ENCODE data around the gene TRAF1.
"Not testable (repeated sequence)": the region's sequence is repeated elsewhere in the genome, so short reads cannot be mapped to it uniquely, and the experiment has no call there.

TRAF1 gene, protein sequence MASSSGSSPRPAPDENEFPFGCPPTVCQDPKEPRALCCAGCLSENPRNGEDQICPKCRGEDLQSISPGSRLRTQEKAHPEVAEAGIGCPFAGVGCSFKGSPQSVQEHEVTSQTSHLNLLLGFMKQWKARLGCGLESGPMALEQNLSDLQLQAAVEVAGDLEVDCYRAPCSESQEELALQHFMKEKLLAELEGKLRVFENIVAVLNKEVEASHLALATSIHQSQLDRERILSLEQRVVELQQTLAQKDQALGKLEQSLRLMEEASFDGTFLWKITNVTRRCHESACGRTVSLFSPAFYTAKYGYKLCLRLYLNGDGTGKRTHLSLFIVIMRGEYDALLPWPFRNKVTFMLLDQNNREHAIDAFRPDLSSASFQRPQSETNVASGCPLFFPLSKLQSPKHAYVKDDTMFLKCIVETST

DNA sequence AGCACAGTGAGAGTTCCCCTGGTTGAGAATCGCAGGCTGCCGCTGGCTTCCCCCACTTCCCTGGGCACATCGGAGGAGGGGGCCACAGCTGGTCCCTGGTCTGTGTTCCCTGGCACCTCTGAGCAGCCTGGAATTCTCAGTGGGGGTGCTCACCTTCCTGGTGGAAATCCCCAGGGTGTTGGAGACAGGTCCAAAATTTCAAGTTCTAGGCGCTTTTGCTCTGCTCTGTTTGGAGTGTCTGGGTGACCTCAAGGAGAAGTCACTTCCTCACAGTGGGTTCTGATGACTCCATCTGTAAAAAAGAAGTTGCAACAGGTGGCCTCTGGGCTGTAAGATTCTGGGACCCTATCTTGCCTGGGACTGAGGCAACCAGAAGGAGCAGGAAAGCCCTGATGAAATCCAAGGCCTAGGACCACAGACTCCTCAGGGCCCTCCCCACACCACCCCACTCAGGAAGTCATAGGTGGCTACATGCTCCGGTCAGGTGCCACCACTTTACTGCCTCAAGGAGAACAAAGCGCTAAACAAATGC, at the start of gene TRAF1:
Gene TRAF1, minus strand, starts transcription at position 400 of the 532 bp plus-strand sequence. CDS start 721 bp downstream, outside the sequence.
- peak; percentile 48 for DNase-seq (ENCODE audit: low spot score)

DNA sequence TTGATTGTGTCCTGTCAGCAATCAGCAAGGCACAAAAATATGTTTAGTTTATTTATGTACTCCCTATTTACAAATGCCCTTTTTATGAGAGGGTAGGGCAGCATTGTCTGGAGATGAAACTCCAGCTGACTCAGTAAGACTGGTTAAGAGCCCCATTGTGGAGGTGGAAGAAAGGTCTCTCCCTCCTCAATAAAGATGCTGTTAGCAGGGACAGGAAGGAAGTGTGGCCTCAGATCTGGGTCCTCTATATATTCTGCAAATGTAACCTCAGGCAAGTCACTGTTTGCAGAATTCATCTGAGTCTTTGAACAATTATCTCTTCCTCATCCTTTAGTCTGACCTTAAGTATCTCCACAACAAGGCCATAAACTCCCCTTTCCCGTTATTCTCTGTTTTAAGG, 48.3 kb upstream of the TRAF1 start:
- DNase-seq (ENCODE audit: low spot score), result peak; percentile 29

DNA sequence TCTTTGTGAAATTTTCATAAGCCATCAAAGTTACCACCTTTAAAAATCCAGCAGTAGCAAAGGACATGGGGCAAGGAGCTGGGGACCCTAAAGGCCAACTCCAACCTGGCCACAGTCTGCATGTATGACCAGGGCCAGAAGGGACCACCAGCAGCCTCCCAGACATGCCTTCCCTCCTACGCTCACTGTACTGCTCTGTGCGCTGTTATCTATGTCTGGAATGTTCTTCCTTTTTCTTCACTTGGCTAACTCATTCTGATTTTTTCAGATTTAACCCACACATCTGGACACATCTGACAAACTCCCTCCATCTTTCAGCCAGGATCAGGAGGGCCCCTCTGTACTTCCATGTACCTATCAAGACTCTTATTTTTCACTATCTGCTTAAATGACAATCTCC, 47.6 kb upstream of the TRAF1 start:
- no peak for DNase-seq (ENCODE audit: low spot score)

DNA sequence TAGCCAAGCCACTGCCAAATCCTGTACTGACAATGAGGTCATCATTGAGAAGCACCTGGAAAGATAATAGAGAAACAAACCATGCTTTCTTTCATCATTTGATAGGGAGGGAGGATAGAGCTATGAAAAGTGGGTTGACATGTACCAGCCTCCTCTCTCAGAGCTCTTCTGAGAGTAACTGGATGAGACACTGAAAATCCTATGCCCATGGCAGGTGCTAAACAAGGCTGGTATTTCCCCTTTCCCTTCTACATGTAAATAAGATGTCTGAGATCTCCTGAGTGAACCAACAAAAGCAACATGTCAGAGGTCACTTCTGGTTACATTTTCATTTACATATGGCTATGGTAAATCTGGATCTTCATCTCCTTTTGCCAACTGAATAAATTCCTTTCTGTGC, 45.3 kb upstream of the TRAF1 start:
- no peak for DNase-seq (ENCODE audit: low spot score)

DNA sequence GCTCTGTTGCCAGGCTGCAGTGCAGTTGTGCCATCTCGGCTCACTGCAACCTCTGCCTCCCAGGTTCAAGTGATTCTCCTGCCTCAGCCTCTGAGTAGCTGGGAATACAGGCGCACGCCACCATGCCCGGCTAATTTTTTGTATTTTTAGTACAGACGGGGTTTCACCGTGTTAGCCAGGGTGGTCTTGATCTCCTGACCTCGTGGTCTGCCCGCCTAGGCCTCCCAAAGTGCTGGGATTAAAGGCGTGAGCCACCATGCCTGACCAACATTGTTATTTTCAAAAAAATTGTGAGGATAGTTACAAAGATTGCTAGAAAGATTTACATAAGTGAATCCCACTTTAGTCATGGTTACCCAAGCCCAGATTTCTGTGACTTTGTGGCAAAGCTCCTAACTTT, 44.9 kb upstream of the TRAF1 start:
- DNase-seq (ENCODE audit: low spot score), result not testable (repeated sequence)

DNA sequence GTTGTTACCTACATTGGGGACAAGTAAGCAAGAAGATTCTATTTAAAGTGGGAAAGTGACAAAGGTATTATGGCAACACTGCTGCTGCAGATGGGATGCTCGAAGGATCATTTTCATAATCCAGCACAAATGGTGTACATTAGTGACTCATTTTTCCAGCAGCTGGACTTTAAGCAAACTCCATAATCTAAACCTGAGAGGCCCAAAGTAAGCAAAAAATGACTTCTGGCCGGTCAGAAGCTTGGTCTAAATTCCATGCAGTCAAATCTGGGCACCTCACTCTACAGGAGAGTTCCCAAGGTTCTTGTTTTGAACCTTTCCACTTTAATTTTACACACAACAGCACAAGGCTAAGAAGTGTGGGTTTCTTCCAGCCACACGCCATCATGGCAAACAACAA, 43.6 kb upstream of the TRAF1 start:
- no peak for DNase-seq (ENCODE audit: low spot score)

DNA sequence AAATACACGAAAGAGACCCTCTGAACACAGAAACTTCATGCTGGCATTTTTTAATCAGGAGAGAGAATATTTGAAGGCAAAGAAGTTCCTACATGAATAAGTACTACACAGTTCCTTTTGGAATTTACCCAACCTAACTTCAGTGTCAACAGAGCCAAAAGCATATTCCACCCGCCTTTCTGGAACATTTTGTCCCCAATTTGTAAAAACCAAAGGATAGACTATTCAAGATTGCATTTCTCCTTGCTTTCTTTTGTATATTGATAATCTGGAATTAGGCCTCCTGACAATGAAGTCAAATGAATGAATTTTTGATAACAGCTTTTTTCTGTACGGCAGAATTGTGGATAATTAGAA, 39.4 kb upstream of the TRAF1 start:
- no peak for DNase-seq (ENCODE audit: low spot score)

DNA sequence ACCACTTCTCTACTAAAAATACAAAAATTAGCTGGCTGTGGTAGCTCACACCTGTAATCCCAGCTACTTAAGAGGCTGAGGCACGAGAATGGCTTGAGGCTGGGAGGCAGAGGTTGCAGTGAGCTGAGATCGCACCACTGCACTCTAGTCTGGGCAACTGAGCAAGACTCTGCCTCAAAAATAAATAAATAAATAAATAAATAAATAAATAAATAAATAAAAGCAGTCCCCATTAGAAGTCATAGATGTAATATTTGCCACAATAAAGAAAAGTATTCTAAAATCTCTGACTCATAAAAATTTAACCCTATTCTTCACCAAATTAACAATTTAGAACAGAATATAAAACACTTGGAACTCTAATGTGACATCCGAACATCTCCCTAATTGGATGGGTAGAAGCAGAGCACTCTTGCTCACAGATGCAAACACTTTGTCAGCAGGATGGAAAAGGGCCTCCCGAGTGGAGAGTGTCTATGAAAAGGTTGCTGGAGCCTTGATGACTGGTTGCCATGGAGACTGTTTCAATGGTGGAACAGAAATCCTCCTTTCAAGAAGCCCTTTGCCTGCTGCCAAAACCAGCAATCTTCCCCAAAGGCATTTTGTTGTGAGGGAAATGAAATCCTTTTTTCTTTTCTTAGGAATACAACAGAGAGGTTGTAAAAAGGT, 38.9 kb upstream of the TRAF1 start:
- no peak for DNase-seq (ENCODE audit: low spot score)

DNA sequence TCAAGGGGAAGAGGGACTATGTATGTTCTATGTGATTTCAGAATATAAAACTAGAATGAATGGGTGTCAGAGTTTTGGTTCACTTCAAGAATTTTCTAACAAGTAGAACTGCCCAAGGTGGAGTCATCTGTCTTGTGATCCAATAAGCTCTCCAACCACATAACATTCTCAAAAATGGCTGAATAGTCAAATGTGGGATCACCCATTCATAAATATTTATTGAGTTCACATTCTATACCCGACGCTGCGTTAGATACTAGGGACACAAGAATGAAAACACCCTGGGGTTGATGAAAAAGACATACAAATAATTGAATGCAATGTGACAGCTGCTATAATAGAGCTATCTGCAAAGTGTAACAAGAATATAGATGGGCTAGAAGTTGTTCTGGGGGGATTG, 35.3 kb upstream of the TRAF1 start:
- DNase-seq (ENCODE audit: low spot score), result no peak

DNA sequence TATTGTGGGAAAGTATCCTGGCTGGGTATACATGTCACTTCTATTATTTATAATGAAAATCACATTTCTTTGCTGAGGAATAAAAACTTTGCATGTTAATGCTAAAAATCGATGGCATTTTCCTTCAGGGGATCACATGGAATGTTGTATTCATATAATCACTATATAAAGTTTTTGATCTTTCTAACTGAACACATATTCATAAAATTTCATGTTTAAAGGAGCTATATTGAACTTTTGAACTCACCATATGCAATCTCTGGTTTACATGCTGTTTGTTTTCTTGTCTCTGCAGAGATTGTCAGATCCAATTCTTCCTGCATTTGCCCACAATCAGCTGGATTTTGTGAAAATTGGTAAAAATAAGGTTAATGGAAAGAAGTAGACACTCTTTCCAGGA, 33.4 kb upstream of the TRAF1 start:
- DNase-seq (ENCODE audit: low spot score), result no peak

DNA sequence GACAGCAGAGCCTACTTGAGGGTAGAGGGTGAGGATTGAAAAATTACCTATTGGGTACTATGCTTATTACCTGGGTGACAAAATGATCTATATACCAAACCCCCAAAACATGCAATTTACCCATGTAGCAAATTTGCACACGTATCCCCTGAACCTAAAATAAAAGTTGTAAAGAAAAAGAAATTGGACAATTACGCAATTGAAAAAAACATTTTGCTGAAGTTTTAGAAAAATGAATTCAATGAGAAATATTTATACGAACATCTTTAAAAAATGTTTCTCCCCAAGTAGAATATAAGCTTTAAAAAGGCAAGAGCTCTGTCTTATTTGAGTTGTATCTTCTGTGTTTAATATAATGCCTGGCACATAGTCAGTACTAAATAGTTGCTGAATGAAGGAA, 30.3 kb upstream of the TRAF1 start:
- no peak for DNase-seq (ENCODE audit: low spot score)

DNA sequence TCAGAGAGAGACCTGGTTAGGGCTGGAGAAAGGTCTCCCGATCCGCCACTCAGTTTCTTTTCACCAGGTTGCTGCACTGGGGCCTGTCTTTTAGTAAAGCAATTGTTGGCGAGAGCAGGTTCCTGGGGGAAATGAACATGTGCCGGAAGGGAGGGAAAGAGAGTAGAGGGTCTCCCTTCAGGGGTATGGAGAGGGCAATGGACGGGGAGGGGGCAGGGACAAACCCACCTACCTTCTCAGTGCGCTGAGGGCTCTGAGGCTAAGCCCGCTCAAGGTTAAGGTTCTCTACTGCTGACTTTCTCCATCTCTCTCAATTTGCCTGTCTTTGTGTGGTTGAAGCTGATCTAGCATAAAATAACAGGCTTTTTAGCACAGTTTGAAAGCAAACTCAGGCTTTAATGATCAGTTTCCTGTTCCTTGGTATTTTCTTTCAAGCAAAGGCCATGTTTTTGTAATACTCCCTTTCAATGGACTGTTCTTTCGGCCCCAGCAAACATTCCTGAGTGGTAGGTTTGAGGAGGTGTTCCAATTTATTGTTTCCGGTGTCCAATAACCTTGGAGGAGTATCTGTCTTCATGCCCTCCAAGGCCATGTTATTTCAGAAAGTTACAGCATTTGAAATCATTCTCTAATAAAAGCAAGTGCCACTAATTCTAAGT, 25.5 kb upstream of the TRAF1 start:
- DNase-seq (ENCODE audit: low spot score), result no peak

DNA sequence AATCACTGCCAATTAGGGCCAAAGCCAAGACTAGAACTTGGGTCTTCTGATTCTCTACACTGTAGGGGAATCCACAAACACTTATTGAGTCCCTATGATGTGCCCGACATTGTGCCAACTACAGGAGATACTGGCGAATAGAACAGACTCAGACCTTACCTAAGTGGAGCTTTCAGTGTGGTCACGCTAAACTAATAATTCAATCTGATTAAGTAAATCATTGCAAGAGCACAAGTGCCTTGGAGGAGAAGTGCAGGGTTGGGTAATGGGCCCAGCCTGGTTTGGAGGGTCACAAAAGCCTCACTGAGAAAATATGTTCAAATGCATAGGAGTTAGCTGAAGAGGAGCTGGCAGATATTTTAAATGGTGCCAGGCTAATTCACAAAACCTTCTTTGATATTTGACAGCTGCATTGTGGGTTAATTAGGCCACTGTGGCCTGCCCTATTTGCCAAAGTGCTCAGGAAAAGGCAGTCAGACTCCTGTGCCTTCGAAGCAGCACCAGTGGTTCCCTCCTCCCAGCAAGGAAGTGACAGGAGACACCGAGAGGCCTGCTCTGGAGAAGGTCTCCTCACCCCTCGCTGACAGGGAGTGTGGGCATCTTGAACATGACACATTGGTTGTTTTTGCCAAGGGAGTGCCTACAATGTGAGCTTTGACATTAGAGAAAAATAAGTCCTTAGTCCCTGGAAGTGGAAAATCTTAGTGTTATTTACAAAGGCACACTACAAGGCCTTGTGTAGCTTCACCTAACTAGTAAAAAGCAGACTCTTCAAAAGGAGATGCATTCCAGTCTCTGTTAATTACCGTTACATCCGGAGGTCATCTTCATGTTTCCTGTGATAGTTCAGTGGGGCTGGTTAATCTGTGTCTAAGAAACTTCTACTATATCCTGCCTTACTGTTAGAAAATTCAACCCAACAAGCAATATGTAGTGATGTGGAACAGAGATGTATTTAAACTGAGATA, 24.1 kb upstream of the TRAF1 start:
- no peak for DNase-seq (ENCODE audit: low spot score)

DNA sequence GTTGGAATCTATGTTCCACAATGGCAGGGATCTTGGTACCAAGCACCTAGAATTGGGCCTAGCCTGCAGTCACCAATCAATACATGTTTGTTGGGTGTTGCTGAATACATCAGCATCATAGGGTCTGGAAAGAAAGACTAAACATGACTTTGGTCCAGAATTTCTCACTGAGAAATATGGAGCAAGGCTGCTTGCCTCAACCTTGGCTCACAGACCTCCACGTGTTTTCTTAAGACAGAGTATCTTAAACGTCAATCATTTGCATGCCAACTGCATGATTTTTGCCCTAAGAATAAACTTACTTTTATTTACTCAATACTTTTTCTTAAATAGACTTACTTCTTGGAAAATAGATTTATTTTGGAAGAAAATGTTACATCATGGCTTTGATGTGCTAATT, 22.7 kb upstream of the TRAF1 start:
- DNase-seq (ENCODE audit: low spot score), result no peak

DNA sequence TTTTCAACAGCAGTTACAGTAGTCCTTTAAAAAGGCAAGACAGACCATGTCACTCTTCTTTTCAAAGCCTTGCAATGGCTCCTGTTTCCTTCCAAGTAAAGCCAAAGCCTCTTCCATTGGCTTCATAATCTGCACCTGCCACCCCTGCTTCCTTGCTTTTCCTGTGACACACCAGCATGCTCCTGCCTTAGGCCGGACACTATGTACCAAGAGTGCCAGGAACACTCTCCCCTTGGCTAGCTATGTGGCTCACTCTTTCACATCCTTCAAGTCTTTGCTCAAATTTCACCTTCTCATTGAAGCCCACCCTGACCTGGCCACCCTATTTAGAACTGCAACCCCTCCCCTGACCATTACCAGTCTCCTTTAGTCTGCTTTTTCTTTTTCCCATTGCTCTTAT, 22.2 kb upstream of the TRAF1 start:
- DNase-seq (ENCODE audit: low spot score), result no peak

DNA sequence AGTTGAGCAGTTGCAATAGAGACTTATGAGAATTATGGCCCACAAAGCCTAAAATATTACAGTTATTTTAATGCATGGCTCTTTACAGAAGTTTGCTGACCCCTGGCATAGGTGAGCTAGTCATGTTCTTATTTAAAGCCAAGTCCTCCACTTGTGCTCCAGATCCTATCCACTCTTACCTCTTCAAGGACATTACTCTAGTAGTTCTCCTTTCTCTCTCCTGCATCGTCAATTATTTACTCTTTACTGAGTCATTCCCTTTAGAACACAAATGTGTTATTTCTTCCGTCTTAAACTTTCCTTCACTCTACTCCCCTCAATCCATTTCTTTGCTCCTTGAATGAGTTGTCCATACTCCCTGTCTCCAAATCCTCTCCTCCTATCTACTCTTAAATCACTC, 20.6 kb upstream of the TRAF1 start:
- no peak for DNase-seq (ENCODE audit: low spot score)

DNA sequence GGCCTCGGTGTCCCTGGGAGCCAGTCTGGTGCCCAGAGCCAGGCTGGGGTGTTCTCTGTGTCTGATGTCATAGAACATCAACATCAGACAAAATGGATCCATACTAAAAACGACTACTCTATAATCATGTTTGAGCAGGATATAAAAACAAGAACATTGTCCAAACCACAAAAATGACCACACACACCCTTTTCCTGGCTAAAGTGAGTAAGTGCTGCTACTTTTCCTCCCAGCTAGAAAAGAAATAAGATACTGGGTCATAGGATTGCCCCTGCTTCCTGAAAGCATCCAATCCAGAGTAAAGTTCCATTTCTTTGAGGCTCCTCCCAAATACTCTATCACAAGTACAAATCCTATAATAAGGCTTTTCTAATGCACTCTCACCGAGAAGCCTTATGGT, 19.7 kb upstream of the TRAF1 start:
- DNase-seq (ENCODE audit: low spot score), result no peak

DNA sequence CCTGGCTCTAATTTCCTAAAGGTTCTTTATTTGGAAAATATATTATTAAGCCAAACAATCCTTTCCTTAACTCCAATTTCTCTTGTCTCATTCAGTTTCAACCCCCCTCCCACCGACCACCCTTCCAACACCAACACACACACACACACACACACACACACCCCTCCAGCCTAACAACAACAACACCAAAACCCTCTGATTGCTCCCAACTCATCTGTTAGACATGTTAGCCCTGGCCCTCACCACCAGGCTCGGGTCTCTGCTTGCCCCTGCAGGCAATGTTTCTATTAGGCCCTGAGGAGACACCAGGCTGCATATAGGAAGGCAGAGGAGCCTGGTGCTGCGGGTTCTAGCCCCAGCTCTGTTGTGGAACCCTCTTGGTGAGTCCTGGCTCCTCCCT, 18.4 kb upstream of the TRAF1 start:
- no peak for DNase-seq (ENCODE audit: low spot score)

DNA sequence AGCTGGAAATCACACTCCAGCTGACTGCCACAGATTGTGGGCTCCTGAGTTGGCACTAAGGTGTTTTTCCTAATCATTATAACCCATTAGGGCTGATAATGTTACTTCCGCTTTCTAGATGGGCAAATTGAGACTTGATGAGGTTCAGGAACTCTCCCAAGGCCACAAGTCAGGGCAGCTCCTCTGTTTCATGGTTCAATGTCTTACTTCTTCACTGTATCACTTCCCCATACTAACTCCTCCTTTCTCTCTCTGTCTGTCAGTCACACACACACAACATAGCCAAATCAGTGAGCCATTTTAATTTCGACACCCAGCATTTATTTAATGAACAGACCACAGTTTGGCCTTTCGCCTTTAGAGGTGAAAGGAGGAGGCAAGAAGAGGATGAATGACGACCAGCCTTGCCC, 17.8 kb upstream of the TRAF1 start:
- no peak for DNase-seq (ENCODE audit: low spot score)

DNA sequence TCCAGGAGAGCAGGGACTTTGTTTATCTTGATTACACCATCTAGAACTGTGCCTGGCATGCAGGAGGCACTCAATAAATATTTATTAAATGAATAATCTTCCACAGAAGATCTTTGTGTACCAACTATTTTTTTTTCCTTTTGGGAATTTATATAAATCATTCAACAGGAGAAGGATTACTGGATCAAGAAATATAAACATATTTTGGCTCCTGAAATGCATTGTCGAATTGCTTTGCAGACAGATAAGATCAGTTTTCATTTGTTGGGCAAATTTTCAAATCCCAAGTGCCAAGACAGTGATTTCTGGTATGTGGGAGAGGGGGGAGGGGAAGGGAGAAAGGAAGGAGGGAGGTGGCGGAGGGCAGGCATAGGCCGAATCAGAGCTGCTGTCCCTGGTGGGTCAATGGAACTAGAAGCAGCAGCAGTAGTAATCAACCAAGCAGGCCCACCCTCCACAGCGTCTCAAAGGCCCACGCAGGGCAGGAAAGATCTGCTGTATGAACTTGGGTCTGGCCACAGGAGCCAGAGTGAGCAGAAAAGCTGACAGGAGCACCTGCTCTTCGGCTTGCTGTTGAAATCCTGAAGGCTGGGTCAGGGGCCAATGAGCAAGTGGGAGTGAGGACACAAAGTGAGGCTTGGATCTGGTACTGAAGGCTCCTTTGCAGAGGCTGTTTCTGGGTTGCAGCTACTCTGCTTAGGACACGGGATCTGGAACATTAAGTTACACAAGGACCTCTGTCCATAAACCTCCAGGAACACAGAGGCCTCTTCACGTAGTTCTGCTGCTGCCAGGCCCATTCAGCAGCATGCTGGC, 15.8 kb upstream of the TRAF1 start:
- DNase-seq (ENCODE audit: low spot score), result no peak
